Nephron (organoid): ENCODE measurements around the gene MYOM1.

Experiments
- H3K27ac Mint-ChIP-seq, 3 experiments: 2 replicates each; pipeline ENCODE4 v1.8.0; 2020; ENCODE audit warnings: mixed read lengths in 3 of 3, mild to moderate bottlenecking in 2 of 3, moderate library complexity in 1 of 3
- H3K27me3 Mint-ChIP-seq: 2 replicates; pipeline ENCODE4 v1.8.0; 2021; ENCODE audit warnings: low read depth, mild to moderate bottlenecking, moderate library complexity, mixed read lengths
- H3K36me3 Mint-ChIP-seq: 2 replicates; pipeline ENCODE4 v1.8.0; 2020; ENCODE audit warnings: low read depth, mixed read lengths
- H3K4me1 Mint-ChIP-seq: 2 replicates; pipeline ENCODE4 v1.8.0; 2020; ENCODE audit warnings: mixed read lengths
- H3K4me3 Mint-ChIP-seq, 3 experiments: 2 replicates each; pipeline ENCODE4 v1.8.0; 2020; ENCODE audit warnings: mild to moderate bottlenecking in 3 of 3, mixed read lengths in 3 of 3, moderate library complexity in 2 of 3
- H3K9me3 Mint-ChIP-seq: 2 replicates; pipeline ENCODE4 v1.8.0; 2020; ENCODE audit warnings: mixed read lengths
- TF ChIP-seq, protein P1 (sequence below), 3 experiments: fragments of 200-600 bp; sonication (generic); IDR thresholded peaks; one replicate each; pipeline ENCODE4 v1.5.0; 2021; ENCODE audit warnings: antibody characterized with exemption in 3 of 3; ENCODE audit not compliant: unreplicated experiment in 3 of 3

MYOM1 gene

DNA sequence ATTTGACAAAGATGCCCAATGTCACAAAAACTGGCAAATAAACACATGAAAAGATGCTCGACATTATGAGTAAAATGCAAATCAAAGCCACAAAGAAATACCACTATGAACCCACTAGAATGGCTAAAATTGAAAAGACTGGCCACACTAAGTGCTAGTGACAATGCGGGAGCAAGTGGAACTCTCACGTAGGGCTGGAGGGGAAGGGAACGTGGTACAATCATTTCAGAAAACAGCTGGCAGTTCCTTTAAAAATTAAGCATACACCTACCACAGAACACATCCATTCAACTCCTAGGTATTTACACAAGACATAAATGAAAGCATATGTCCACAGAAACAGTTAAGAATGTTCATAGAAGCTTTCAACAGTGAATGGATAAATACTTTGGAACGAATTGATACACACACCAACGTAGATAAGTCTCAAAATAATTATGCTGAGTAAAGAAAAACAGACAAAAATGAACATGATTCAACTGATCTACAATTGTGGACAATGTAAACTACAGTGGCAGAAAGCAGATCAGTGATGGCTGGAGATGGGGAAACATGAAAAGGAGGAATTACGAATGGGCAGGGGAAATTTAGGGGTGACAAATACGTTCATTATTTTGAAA, 71.7 kb downstream of the MYOM1 start:
- no peak overlapping the region for H3K4me3 Mint-ChIP-seq
- H3K9me3 Mint-ChIP-seq: peaks cover 1% of the 10 kb centered on the region
- no peak overlapping the region for H3K27ac Mint-ChIP-seq
- TF ChIP-seq, protein P1, sequence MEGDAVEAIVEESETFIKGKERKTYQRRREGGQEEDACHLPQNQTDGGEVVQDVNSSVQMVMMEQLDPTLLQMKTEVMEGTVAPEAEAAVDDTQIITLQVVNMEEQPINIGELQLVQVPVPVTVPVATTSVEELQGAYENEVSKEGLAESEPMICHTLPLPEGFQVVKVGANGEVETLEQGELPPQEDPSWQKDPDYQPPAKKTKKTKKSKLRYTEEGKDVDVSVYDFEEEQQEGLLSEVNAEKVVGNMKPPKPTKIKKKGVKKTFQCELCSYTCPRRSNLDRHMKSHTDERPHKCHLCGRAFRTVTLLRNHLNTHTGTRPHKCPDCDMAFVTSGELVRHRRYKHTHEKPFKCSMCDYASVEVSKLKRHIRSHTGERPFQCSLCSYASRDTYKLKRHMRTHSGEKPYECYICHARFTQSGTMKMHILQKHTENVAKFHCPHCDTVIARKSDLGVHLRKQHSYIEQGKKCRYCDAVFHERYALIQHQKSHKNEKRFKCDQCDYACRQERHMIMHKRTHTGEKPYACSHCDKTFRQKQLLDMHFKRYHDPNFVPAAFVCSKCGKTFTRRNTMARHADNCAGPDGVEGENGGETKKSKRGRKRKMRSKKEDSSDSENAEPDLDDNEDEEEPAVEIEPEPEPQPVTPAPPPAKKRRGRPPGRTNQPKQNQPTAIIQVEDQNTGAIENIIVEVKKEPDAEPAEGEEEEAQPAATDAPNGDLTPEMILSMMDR (IDR thresholded peaks at IDR 0.05; ENCODE audit: unreplicated experiment in 3 of 3): no peak
- H3K36me3 Mint-ChIP-seq: peaks cover 2% of the 10 kb centered on the region
- H3K4me1 Mint-ChIP-seq: no peaks in the 10 kb centered on the region
- H3K27me3 Mint-ChIP-seq: no peaks in the 10 kb centered on the region

DNA sequence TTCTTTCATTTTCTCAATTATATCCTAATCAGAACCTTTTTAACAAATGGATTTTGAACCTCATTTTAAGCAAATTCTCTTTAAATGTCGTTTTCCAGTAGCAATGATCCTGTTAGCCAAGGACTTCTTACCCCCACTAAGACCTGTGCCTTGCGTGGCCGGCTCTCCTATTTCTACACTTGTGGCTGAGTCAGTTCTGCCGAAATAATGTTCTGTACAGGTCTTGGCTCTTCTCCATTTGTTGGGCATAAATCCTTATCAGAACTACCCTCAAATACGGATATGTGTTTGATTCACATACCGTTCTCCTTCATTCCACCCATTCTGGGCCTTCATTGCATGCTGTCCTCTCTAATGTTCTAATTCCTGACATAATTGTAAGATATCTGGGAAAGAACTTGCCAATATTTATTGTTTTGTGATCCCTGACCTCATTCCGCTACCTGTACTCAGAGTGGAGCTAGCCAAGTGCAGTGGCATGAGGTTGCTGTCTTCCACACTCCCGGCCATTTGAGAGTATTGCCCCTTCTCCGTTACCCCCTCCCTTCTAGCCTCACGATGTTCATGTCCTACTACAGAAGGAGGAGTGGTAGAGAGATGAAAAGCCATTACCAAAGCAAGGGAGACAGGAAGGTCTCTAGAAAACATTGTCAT, 78.7 kb downstream of the MYOM1 start:
- H3K4me1 Mint-ChIP-seq: no peaks in the 10 kb centered on the region
- H3K4me3 Mint-ChIP-seq: no peak overlapping the region
- H3K36me3 Mint-ChIP-seq: peaks cover 8% of the 10 kb centered on the region
- no peaks in the 10 kb centered on the region for H3K27me3 Mint-ChIP-seq
- H3K9me3 Mint-ChIP-seq: peaks cover 11% of the 10 kb centered on the region
- TF ChIP-seq, protein P1 (IDR thresholded peaks at IDR 0.05; ENCODE audit: unreplicated experiment in 3 of 3): no peak
- no peak overlapping the region for H3K27ac Mint-ChIP-seq

DNA sequence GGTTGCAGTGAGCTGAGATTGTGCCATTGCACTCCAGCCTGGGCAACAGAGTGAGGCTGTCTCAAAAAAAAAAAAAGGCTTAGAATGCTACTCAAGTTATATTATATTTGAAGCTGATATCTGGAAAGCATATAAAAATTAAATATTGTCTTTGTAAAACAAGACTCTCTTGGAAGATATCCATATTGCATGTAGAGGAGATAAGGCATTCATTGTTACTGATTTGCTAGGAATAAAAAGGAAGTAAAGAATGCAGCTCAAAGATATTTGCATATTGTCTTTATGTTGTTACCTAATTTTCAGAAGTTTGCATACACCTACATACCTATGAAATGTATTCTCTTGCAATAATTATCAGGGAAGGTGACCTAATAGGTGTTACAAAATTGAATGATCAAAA, 79.4 kb downstream of the MYOM1 start:
- no peaks in the 10 kb centered on the region for H3K4me1 Mint-ChIP-seq
- peaks cover 11% of the 10 kb centered on the region for H3K9me3 Mint-ChIP-seq
- no peak overlapping the region for H3K4me3 Mint-ChIP-seq
- peaks cover 8% of the 10 kb centered on the region for H3K36me3 Mint-ChIP-seq
- no peaks in the 10 kb centered on the region for H3K27me3 Mint-ChIP-seq
- H3K27ac Mint-ChIP-seq: no peak overlapping the region
- TF ChIP-seq, protein P1 (IDR thresholded peaks at IDR 0.05; ENCODE audit: unreplicated experiment in 3 of 3): no peak

DNA sequence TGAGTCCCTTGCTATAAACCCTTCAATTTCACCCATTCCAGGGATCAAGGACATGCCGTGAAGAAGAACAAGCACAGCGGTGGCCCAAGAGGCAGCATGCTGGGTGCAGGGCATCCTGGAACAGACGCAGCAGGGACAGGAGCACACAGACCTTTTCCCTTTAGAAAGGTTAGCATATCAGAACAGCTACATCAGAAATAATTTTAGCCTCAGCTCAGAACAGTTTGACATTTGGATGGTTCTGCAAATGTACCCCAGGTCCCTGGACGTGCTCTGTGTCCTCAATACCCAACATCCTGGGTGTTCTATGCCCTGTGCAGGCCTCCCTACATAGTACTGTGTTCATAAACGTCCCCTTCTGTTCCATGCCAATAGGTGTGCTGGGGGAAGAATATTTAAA, 80.4 kb downstream of the MYOM1 start:
- TF ChIP-seq, protein P1 (IDR thresholded peaks at IDR 0.05; ENCODE audit: unreplicated experiment in 3 of 3): no peak
- H3K27ac Mint-ChIP-seq: no peak overlapping the region
- H3K9me3 Mint-ChIP-seq: peaks cover 11% of the 10 kb centered on the region
- H3K27me3 Mint-ChIP-seq: no peaks in the 10 kb centered on the region
- H3K4me3 Mint-ChIP-seq: no peak overlapping the region
- peaks cover 8% of the 10 kb centered on the region for H3K36me3 Mint-ChIP-seq
- no peaks in the 10 kb centered on the region for H3K4me1 Mint-ChIP-seq

DNA sequence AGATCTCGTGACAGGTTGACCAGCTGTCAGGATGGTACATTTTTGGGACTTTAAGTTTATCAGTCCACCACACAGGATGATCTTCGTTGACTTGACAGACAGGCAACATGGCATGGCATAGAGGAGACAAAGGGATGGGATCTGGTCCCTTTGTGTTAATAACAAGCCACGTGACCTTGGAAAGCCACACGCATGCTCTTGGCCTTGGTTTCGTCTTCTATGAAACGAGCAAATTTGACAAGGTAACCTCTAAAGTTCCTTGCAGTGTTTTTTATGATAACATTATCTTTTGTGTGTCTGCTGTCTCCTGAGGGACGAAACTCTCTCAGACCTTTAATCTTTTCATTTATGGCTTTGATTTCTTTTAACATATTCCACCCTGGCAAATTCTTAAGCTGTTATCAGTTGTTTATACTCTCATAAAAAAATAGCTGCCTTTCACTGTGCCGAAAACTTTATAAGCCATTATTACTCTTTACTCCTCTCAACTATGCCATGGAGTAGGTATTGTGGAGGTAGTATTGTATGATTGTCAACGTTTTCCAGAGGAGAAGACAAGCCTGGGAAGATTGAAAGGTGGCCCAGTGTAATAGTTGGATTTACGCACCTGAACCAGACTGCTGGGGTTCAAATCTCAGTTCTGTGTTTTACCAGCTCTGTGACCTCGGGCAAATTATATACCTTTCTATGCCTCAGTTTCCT, 81.3 kb downstream of the MYOM1 start:
- H3K4me1 Mint-ChIP-seq: no peaks in the 10 kb centered on the region
- TF ChIP-seq, protein P1 (IDR thresholded peaks at IDR 0.05; ENCODE audit: unreplicated experiment in 3 of 3): no peak
- peaks cover 11% of the 10 kb centered on the region for H3K9me3 Mint-ChIP-seq
- no peaks in the 10 kb centered on the region for H3K27me3 Mint-ChIP-seq
- H3K36me3 Mint-ChIP-seq: peaks cover 8% of the 10 kb centered on the region
- H3K27ac Mint-ChIP-seq: no peak overlapping the region
- no peak overlapping the region for H3K4me3 Mint-ChIP-seq
